K562 (cell line): ENCODE measurements around the gene TLE3. TPM values are rescaled to one million over a fixed set of nuclear protein-coding genes. Genes with fewer than 3 reads are reported as not detected.

Source experiments
- ATAC-seq: fragments of 200-7000 bp; cut with Tn5 transposase; 3 replicates; pipeline ENCODE4 v1.9.1; 2020; ENCODE audit warnings: moderate library complexity
- BruUV-seq: library from RNA; stranded (reverse); fragments of 400-500 nt; replicated peaks from 2 replicates; lab custom pipeline; 2021; lab: Mats Ljungman, UMichigan
- CTCF ChIA-PET: fragments of 300-600 bp; formaldehyde crosslinking; extraction: SDS; loops from one replicate; lab custom pipeline; 2021; ENCODE audit warnings: low intra/inter-chr PET ratio; lab: Yijun Ruan, JAX
- POLR2A ChIA-PET: fragments of 300-600, 350-650 bp; sonication (Branson Sonifier 250); formaldehyde crosslinking; extraction: SDS; loops from one replicate; lab custom pipeline; 2021; ENCODE audit warnings: antibody characterized with exemption, inconsistent platforms; lab: Yijun Ruan, JAX
- DNase-seq, 4 experiments: peaks; one replicate each; pipeline versions ENCODE4 v3.0.0 to v3.0.0-alpha.2; 2011 to 2018; ENCODE audit warnings: low spot score in 3 of 4, mixed read lengths in 3 of 4; ENCODE audit errors: extremely low read depth in 1 of 4
- FAIRE-seq: peaks from 2 replicates; lab custom pipeline; 2011; peaks lifted over from hg19 to GRCh38; lab: Jason Lieb, UNC
- H2AFZ ChIP-seq: 2 replicates; pipeline ENCODE4 v1.6.0; 2011; ENCODE audit warnings: low read depth, low read length, control low read depth, inconsistent platforms
- H3K27ac ChIP-seq: fragments of 200-600 bp; 3 replicates; pipeline ENCODE4 v1.8.0; 2011; ENCODE audit warnings: low read depth, mild to moderate bottlenecking, control low read depth, inconsistent platforms, low read length, moderate library complexity, mixed read lengths; ENCODE audit errors: extremely low read depth
- H3K27me3 ChIP-seq, 2 experiments: fragments of 300-600 bp in 1 of 2; 2 replicates in 1 of 2; 3 replicates in 1 of 2; pipeline versions ENCODE4 v1.6.0 to v1.8.0; 2011; ENCODE audit warnings: inconsistent platforms in 2 of 2, low read length in 2 of 2, mild to moderate bottlenecking in 1 of 2, mixed read lengths in 1 of 2, moderate library complexity in 1 of 2; ENCODE audit not compliant: control insufficient read depth in 2 of 2, insufficient read depth in 2 of 2
- H3K36me3 ChIP-seq: fragments of 300-600 bp; 3 replicates; pipeline ENCODE4 v1.8.0; 2011; ENCODE audit warnings: mild to moderate bottlenecking, low read length, inconsistent platforms; ENCODE audit not compliant: control insufficient read depth, insufficient read depth
- H3K4me1 ChIP-seq, 2 experiments: fragments of 200-600 bp in 1 of 2; replicated peaks in 1 of 2; 2 replicates in 1 of 2; 3 replicates in 1 of 2; pipeline versions ENCODE4 v1.5.1 to v1.8.0; 2011; ENCODE audit warnings: inconsistent platforms in 2 of 2, low read length in 2 of 2, mild to moderate bottlenecking in 1 of 2, mixed read lengths in 1 of 2, moderate library complexity in 1 of 2; ENCODE audit not compliant: control insufficient read depth in 2 of 2, insufficient read depth in 2 of 2
- H3K4me2 ChIP-seq: 2 replicates; pipeline ENCODE4 v1.6.1; 2011; ENCODE audit warnings: low read length, control low read depth, inconsistent platforms, mixed read lengths; ENCODE audit not compliant: insufficient read depth
- H3K4me3 ChIP-seq: fragments of 200-600 bp; sonication (generic), shearing (Covaris generic); 2 replicates; pipeline ENCODE4 v1.5.1; 2016; ENCODE audit warnings: control low read depth, inconsistent platforms
- H3K79me2 ChIP-seq: fragments of 200-600 bp; 3 replicates; pipeline ENCODE4 v1.8.0; 2011; ENCODE audit warnings: low read length, inconsistent platforms; ENCODE audit not compliant: control insufficient read depth, insufficient read depth
- H3K9ac ChIP-seq, 2 experiments: 2 replicates each; pipeline versions ENCODE4 v1.6.0 to v1.6.1; 2011; ENCODE audit warnings: low read depth in 2 of 2, low read length in 2 of 2, control low read depth in 1 of 2, inconsistent platforms in 1 of 2, mild to moderate bottlenecking in 1 of 2, mixed read lengths in 1 of 2; ENCODE audit not compliant: insufficient read depth in 1 of 2
- H3K9me1 ChIP-seq: one replicate; pipeline ENCODE4 v1.6.0; 2011; ENCODE audit warnings: inconsistent platforms, mild to moderate bottlenecking, low read length, moderate library complexity; ENCODE audit not compliant: control insufficient read depth, insufficient read depth
- H3K9me3 ChIP-seq: replicated peaks from 2 replicates; pipeline ENCODE4 v1.5.1; 2011; ENCODE audit warnings: low read depth, low read length, inconsistent platforms; ENCODE audit not compliant: control insufficient read depth, insufficient read depth
- H4K20me1 ChIP-seq: replicated peaks from 2 replicates; pipeline ENCODE4 v1.6.1; 2011; ENCODE audit warnings: low read length, inconsistent platforms, mixed read lengths; ENCODE audit not compliant: control insufficient read depth, insufficient read depth
- BCOR ChIP-seq: fragments of 450-650 bp; IDR thresholded peaks from 2 replicates; pipeline ENCODE4 v1.6.1; 2016
- DLX4 ChIP-seq: fragments of 250-450 bp; sonication (Bioruptor Pico); IDR thresholded peaks from 2 replicates; pipeline ENCODE4 v1.6.1; 2021; ENCODE audit warnings: mild to moderate bottlenecking
- E2F5 ChIP-seq: sonication (generic); formaldehyde crosslinking; IDR thresholded peaks from 2 replicates; pipeline ENCODE4 v1.8.0; 2022; ENCODE audit warnings: mild to moderate bottlenecking, missing genetic modification reagents
- E2F8 ChIP-seq: fragments of 450-650 bp; IDR thresholded peaks from 2 replicates; pipeline ENCODE4 v1.7.1; 2018; ENCODE audit warnings: mild to moderate bottlenecking, low read depth; ENCODE audit not compliant: partially characterized antibody
- GTF3C2 ChIP-seq: IDR thresholded peaks from 3 replicates; pipeline ENCODE4 v1.6.1; 2011; ENCODE audit warnings: borderline replicate concordance, mild to moderate bottlenecking, moderate library complexity; ENCODE audit not compliant: insufficient read length; ENCODE audit errors: extremely low read depth
- MTA3 ChIP-seq: fragments of 450-650 bp; formaldehyde crosslinking; IDR thresholded peaks from 2 replicates; pipeline ENCODE4 v1.6.1; 2017; ENCODE audit warnings: mild to moderate bottlenecking, borderline replicate concordance
- THAP7 ChIP-seq: fragments of 250-450 bp; sonication (Bioruptor Pico); IDR thresholded peaks from 2 replicates; pipeline ENCODE4 v1.5.0; 2021
- TSHZ1 ChIP-seq: fragments of 250-450 bp; sonication (Bioruptor Pico); IDR thresholded peaks from 2 replicates; pipeline ENCODE4 v1.4.0; 2020; ENCODE audit warnings: mild to moderate bottlenecking, moderate library complexity
- ZNF143 ChIP-seq: sonication (generic); formaldehyde crosslinking; IDR thresholded peaks from 2 replicates; pipeline ENCODE4 v1.9.0; 2022; ENCODE audit warnings: mild to moderate bottlenecking, missing genetic modification reagents
- ZNF41 ChIP-seq: fragments of 250-450 bp; sonication (Bioruptor Pico); conservative IDR thresholded peaks from 2 replicates; pipeline ENCODE4 v1.4.0; 2020; ENCODE audit warnings: mild to moderate bottlenecking
- ZNF57 ChIP-seq: fragments of 450-650 bp; formaldehyde crosslinking; IDR thresholded peaks from 2 replicates; pipeline ENCODE4 v1.4.0; 2020; ENCODE audit warnings: mild to moderate bottlenecking, moderate library complexity
- WGBS: fragments of 100-300 bp; shearing (Covaris generic); methylation state at CpG from one replicate; pipeline ENCODE4 v1.1.6; 2016; ENCODE audit warnings: low coverage, mixed read lengths; ENCODE audit not compliant: insufficient coverage; ENCODE audit errors: missing lambda C conversion rate; 5-methylcytosine and 5-hydroxymethylcytosine counted together
- in situ Hi-C: fragments of 300-500 bp; cut with MboI; formaldehyde crosslinking; loops from 4 replicates; pipeline ENCODE4 v1.15.0; 2018; ENCODE audit warnings: inconsistent platforms, mixed read lengths
- intact Hi-C: fragments of 100-400 bp; cut with micrococcal nuclease; formaldehyde crosslinking; loops from 2 replicates; pipeline ENCODE4 v1.14.2; 2022
- polyA plus RNA-seq, 8 experiments: library from polyadenylated mRNA; depleted of rRNA in 4 of 8; stranded (reverse) in 5 of 8; unstranded in 3 of 8; fragments of >200 nt; fragmentation: Nextera tagmentation in 2 of 8; fragmentation: Illumina TruSeq in 1 of 8; extraction: Ambion mirVana in 2 of 8; extraction: Trizol in 1 of 8; gene quantifications; 2 replicates each; pipeline versions ENCODE4 v1.2.1 to v1.2.3, GENCODE V29; 2011 to 2014; ENCODE audit warnings: inconsistent platforms in 1 of 8, missing spikeins in 1 of 8
- total RNA-seq, 7 experiments: library from RNA; depleted of rRNA in 6 of 7; stranded (reverse); fragments of >200 nt in 6 of 7; fragmentation: Illumina TruSeq in 2 of 7; extraction: Trizol in 2 of 7; gene quantifications; 2 replicates each; pipeline versions ENCODE4 v1.2.1 to v1.2.3, GENCODE V29; 2011 to 2021; ENCODE audit warnings: low replicate concordance in 1 of 7

The TLE3 gene
- total and polyA plus RNA-seq, 9 of the 15 experiments (the other 6 are each of a cell fraction or from before 2014, with no cell fraction given), result 1.5 to 84.2 (median 14.1) TPM

- Histone ChIP-seq H3K4me3 (no peak overlapping the region), H3K36me3 (no peaks in the 10 kb centered on the region), H2AFZ (no peak overlapping the region), H3K9me3 (no peaks in the 10 kb centered on the region), H3K79me2 (no peaks in the 10 kb centered on the region), H3K27me3 (peaks cover 0 to 20% of the 10 kb centered on the region in 2 experiments; a peak in 3 of 5 replicates), H3K27ac (no peak overlapping the region), H4K20me1 (no peaks in the 10 kb centered on the region; the same call in 1 of the 2 replicates), H3K9ac (no peak overlapping the region), H3K4me1 (no peaks in the 10 kb centered on the region), H3K9me1 (no peaks in the 10 kb centered on the region), H3K4me2 (no peak overlapping the region)
- DNase-seq (no peak), FAIRE-seq (no peak), ATAC-seq (no peak)
- intact Hi-C loops (no loop called here), in situ Hi-C loops (no loop called here)
- ChIA-PET CTCF (no interaction called here), POLR2A (no interaction called here)
- no TSS peak for BruUV-seq
- 0% methylated on average over 3 of the region's 3 CpGs for WGBS
- TF ChIP-seq E2F8 (no peak), BCOR (no peak), E2F5 (CRISPR knock-in tag) (no peak), TSHZ1 (CRISPR knock-in tag) (no peak), ZNF57 (CRISPR knock-in tag) (no peak), DLX4 (CRISPR knock-in tag) (no peak), ZNF41 (CRISPR knock-in tag) (no peak), ZNF143 (no peak), GTF3C2 (no peak), THAP7 (CRISPR knock-in tag) (no peak), MTA3 (no peak)
Observed at GRCh38 chr15:70004826-70005225, 92.9 kb downstream of the TLE3 start.
